ENCODE results near the gene CLSTN2.

Gene CLSTN2

GRCh38 chr3:140088513-140088912, 153.5 kb downstream of the CLSTN2 start:
- DNase-seq, result no peak
- Histone ChIP-seq H3K27me3 (replicated peaks; ENCODE audit: control insufficient read depth, insufficient read depth, low read length, poor library complexity, severe bottlenecking) (no peaks in the 10 kb centered on the region), H3K27ac (ENCODE audit: insufficient read depth, low read length, poor library complexity, severe bottlenecking) (no peak overlapping the region), H3K36me3 (ENCODE audit: control insufficient read depth, insufficient read depth, low read length) (no peaks in the 10 kb centered on the region), H3K9me3 (ENCODE audit: control insufficient read depth, low read length) (no peaks in the 10 kb centered on the region), H3K4me1 (ENCODE audit: control insufficient read depth, insufficient read depth, low read length, poor library complexity, severe bottlenecking) (no peaks in the 10 kb centered on the region), H3K4me3 (ENCODE audit: insufficient read depth, low read depth, low read length, poor library complexity, severe bottlenecking) (no peak overlapping the region)

- DNase-seq, result no peak
- H3K36me3 ChIP-seq (ENCODE audit: control insufficient read depth, insufficient read depth, low read length), result no peaks in the 10 kb centered on the region
- H3K27ac ChIP-seq (ENCODE audit: insufficient read depth, low read length, poor library complexity, severe bottlenecking), result no peak overlapping the region
- no peak overlapping the region for H3K4me3 ChIP-seq (ENCODE audit: insufficient read depth, low read depth, low read length, poor library complexity, severe bottlenecking)
- no peaks in the 10 kb centered on the region for H3K9me3 ChIP-seq (ENCODE audit: control insufficient read depth, low read length)
- H3K27me3 ChIP-seq (replicated peaks; ENCODE audit: control insufficient read depth, insufficient read depth, low read length, poor library complexity, severe bottlenecking), result no peaks in the 10 kb centered on the region
- H3K4me1 ChIP-seq (ENCODE audit: control insufficient read depth, insufficient read depth, low read length, poor library complexity, severe bottlenecking), result no peaks in the 10 kb centered on the region
Observed at GRCh38 chr3:140089403-140090072, 154.6 kb downstream of the CLSTN2 start.

DNA sequence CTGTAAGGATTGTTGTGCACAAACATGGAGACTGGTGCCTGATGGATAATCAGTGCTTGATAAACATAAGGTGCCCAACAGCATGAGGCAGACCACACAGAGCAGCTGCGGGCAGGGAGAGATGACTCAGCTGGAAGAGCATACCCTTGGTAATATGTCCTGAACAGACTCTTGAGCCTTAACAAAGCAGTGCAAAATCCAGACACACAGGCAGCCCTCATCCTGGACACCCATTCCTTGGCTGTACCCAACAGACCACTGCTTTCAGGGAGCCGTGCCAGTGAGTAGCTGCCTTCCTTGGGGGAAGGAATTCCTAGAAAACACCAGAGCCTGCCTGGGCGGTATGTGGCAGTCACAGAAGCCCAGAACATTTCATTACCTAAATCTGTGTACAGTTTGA, 156.2 kb downstream of the CLSTN2 start:
- no peaks in the 10 kb centered on the region for H3K9me3 ChIP-seq (ENCODE audit: control insufficient read depth, low read length)
- no peaks in the 10 kb centered on the region for H3K27me3 ChIP-seq (replicated peaks; ENCODE audit: control insufficient read depth, insufficient read depth, low read length, poor library complexity, severe bottlenecking)
- H3K27ac ChIP-seq (ENCODE audit: insufficient read depth, low read length, poor library complexity, severe bottlenecking), result no peak overlapping the region
- no peaks in the 10 kb centered on the region for H3K36me3 ChIP-seq (ENCODE audit: control insufficient read depth, insufficient read depth, low read length)
- no peak for DNase-seq
- H3K4me3 ChIP-seq (ENCODE audit: insufficient read depth, low read depth, low read length, poor library complexity, severe bottlenecking), result no peak overlapping the region
- no peaks in the 10 kb centered on the region for H3K4me1 ChIP-seq (ENCODE audit: control insufficient read depth, insufficient read depth, low read length, poor library complexity, severe bottlenecking)

GRCh38 chr3:140092848-140093536, 158.0 kb downstream of the CLSTN2 start:
- no peak for DNase-seq
- Histone ChIP-seq H3K4me1 (ENCODE audit: control insufficient read depth, insufficient read depth, low read length, poor library complexity, severe bottlenecking) (no peaks in the 10 kb centered on the region), H3K4me3 (ENCODE audit: insufficient read depth, low read depth, low read length, poor library complexity, severe bottlenecking) (no peak overlapping the region), H3K9me3 (ENCODE audit: control insufficient read depth, low read length) (no peaks in the 10 kb centered on the region), H3K27me3 (replicated peaks; ENCODE audit: control insufficient read depth, insufficient read depth, low read length, poor library complexity, severe bottlenecking) (no peaks in the 10 kb centered on the region), H3K36me3 (ENCODE audit: control insufficient read depth, insufficient read depth, low read length) (no peaks in the 10 kb centered on the region), H3K27ac (ENCODE audit: insufficient read depth, low read length, poor library complexity, severe bottlenecking) (no peak overlapping the region)

- Histone ChIP-seq H3K27me3 (replicated peaks; ENCODE audit: control insufficient read depth, insufficient read depth, low read length, poor library complexity, severe bottlenecking) (no peaks in the 10 kb centered on the region), H3K36me3 (ENCODE audit: control insufficient read depth, insufficient read depth, low read length) (no peaks in the 10 kb centered on the region), H3K4me3 (ENCODE audit: insufficient read depth, low read depth, low read length, poor library complexity, severe bottlenecking) (no peak overlapping the region), H3K27ac (ENCODE audit: insufficient read depth, low read length, poor library complexity, severe bottlenecking) (no peak overlapping the region), H3K9me3 (ENCODE audit: control insufficient read depth, low read length) (no peaks in the 10 kb centered on the region), H3K4me1 (ENCODE audit: control insufficient read depth, insufficient read depth, low read length, poor library complexity, severe bottlenecking) (no peaks in the 10 kb centered on the region)
- DNase-seq, result no peak
Observed at GRCh38 chr3:140093742-140094141, 158.8 kb downstream of the CLSTN2 start.

GRCh38 chr3:140094487-140094886, 159.5 kb downstream of the CLSTN2 start:
- Histone ChIP-seq H3K4me3 (ENCODE audit: insufficient read depth, low read depth, low read length, poor library complexity, severe bottlenecking) (no peak overlapping the region), H3K36me3 (ENCODE audit: control insufficient read depth, insufficient read depth, low read length) (no peaks in the 10 kb centered on the region), H3K27me3 (replicated peaks; ENCODE audit: control insufficient read depth, insufficient read depth, low read length, poor library complexity, severe bottlenecking) (no peaks in the 10 kb centered on the region), H3K4me1 (ENCODE audit: control insufficient read depth, insufficient read depth, low read length, poor library complexity, severe bottlenecking) (no peaks in the 10 kb centered on the region), H3K9me3 (ENCODE audit: control insufficient read depth, low read length) (no peaks in the 10 kb centered on the region), H3K27ac (ENCODE audit: insufficient read depth, low read length, poor library complexity, severe bottlenecking) (no peak overlapping the region)
- DNase-seq, result no peak

DNA sequence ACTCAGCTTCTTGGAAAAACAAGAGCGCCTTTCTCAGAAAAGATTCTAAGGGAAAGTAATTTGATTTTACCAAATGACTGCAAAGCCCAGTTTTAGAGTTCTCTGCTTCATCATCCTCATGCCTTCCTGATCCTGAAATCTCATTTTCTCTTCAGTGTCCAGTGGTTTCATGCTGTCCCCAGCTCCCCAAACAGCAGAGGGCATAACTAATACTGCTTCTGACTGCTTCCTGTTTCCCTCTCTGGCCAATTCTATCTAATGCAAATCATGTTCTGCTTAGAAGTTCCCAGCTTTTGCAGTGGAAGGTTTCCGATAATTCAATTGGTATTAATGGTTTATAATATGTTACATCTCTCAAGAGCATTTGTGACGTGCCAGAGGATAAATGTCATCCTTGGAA, 161.1 kb downstream of the CLSTN2 start:
- Histone ChIP-seq H3K4me3 (ENCODE audit: insufficient read depth, low read depth, low read length, poor library complexity, severe bottlenecking) (no peak overlapping the region), H3K27me3 (replicated peaks; ENCODE audit: control insufficient read depth, insufficient read depth, low read length, poor library complexity, severe bottlenecking) (no peaks in the 10 kb centered on the region), H3K4me1 (ENCODE audit: control insufficient read depth, insufficient read depth, low read length, poor library complexity, severe bottlenecking) (no peaks in the 10 kb centered on the region), H3K36me3 (ENCODE audit: control insufficient read depth, insufficient read depth, low read length) (no peaks in the 10 kb centered on the region), H3K9me3 (ENCODE audit: control insufficient read depth, low read length) (no peaks in the 10 kb centered on the region), H3K27ac (ENCODE audit: insufficient read depth, low read length, poor library complexity, severe bottlenecking) (no peak overlapping the region)
- DNase-seq, result no peak

- H3K4me1 ChIP-seq (ENCODE audit: control insufficient read depth, insufficient read depth, low read length, poor library complexity, severe bottlenecking), result no peaks in the 10 kb centered on the region
- no peaks in the 10 kb centered on the region for H3K36me3 ChIP-seq (ENCODE audit: control insufficient read depth, insufficient read depth, low read length)
- no peaks in the 10 kb centered on the region for H3K27me3 ChIP-seq (replicated peaks; ENCODE audit: control insufficient read depth, insufficient read depth, low read length, poor library complexity, severe bottlenecking)
- H3K4me3 ChIP-seq (ENCODE audit: insufficient read depth, low read depth, low read length, poor library complexity, severe bottlenecking), result no peak overlapping the region
- no peak for DNase-seq
- H3K9me3 ChIP-seq (ENCODE audit: control insufficient read depth, low read length), result no peaks in the 10 kb centered on the region
- H3K27ac ChIP-seq (ENCODE audit: insufficient read depth, low read length, poor library complexity, severe bottlenecking), result no peak overlapping the region
Observed at GRCh38 chr3:140097874-140098635, 163.1 kb downstream of the CLSTN2 start.

- DNase-seq, result no peak
- H3K9me3 ChIP-seq (ENCODE audit: control insufficient read depth, low read length), result no peaks in the 10 kb centered on the region
Observed at GRCh38 chr3:140100479-140100878, 165.5 kb downstream of the CLSTN2 start.

GRCh38 chr3:140103166-140103565, 168.2 kb downstream of the CLSTN2 start:
- no peak for DNase-seq
- Histone ChIP-seq H3K9me3 (ENCODE audit: control insufficient read depth, low read length) (no peaks in the 10 kb centered on the region), H3K27ac (ENCODE audit: insufficient read depth, low read length, poor library complexity, severe bottlenecking) (no peak overlapping the region), H3K27me3 (replicated peaks; ENCODE audit: control insufficient read depth, insufficient read depth, low read length, poor library complexity, severe bottlenecking) (peaks cover 2% of the 10 kb centered on the region), H3K4me3 (ENCODE audit: insufficient read depth, low read depth, low read length, poor library complexity, severe bottlenecking) (no peak overlapping the region), H3K36me3 (ENCODE audit: control insufficient read depth, insufficient read depth, low read length) (no peaks in the 10 kb centered on the region), H3K4me1 (ENCODE audit: control insufficient read depth, insufficient read depth, low read length, poor library complexity, severe bottlenecking) (no peaks in the 10 kb centered on the region)

More at GRCh38 chr3:140100479-140100878, 165.5 kb downstream of the CLSTN2 start:
- Histone ChIP-seq H3K4me1 (ENCODE audit: control insufficient read depth, insufficient read depth, low read length, poor library complexity, severe bottlenecking) (no peaks in the 10 kb centered on the region), H3K36me3 (ENCODE audit: control insufficient read depth, insufficient read depth, low read length) (no peaks in the 10 kb centered on the region), H3K27ac (ENCODE audit: insufficient read depth, low read length, poor library complexity, severe bottlenecking) (no peak overlapping the region), H3K4me3 (ENCODE audit: insufficient read depth, low read depth, low read length, poor library complexity, severe bottlenecking) (no peak overlapping the region), H3K27me3 (replicated peaks; ENCODE audit: control insufficient read depth, insufficient read depth, low read length, poor library complexity, severe bottlenecking) (no peaks in the 10 kb centered on the region)
